Panc1 (cell line): ENCODE measurements around the gene SLC39A7.

Experiments used
- CTCF ChIP-seq: fragments of 450-650 bp; IDR thresholded peaks from 2 replicates; pipeline ENCODE4 v1.5.1; 2017; ENCODE audit warnings: mild to moderate bottlenecking
- POLR2AphosphoS5 ChIP-seq: IDR thresholded peaks from 2 replicates; pipeline ENCODE4 v1.6.1; 2012; ENCODE audit warnings: mild to moderate bottlenecking, low read depth, low read length, moderate library complexity

GRCh38 chr6:33209856-33210255, 9.2 kb downstream of the SLC39A7 start:
- no peak for TF ChIP-seq CTCF
- no peak for TF ChIP-seq POLR2AphosphoS5
